B cell (primary cell): ENCODE results near the gene COX6A2. TPM values are rescaled to one million over a fixed set of nuclear protein-coding genes. Genes with fewer than 3 reads are reported as not detected.

Source experiments
- ATAC-seq: fragments of 200-7000 bp; cut with Tn5 transposase; one replicate; pipeline ENCODE4 v1.10.0; 2021; ENCODE audit warnings: low read depth, mild to moderate bottlenecking, moderate number of reproducible peaks, moderate library complexity
- CTCF ChIA-PET: fragments of 350-600 bp; sonication (Branson Sonifier 250); formaldehyde crosslinking; loops from one replicate; lab custom pipeline; 2021; ENCODE audit warnings: antibody characterized with exemption, inconsistent platforms; lab: Charles Lee
- POLR2A ChIA-PET: fragments of 350-600 bp; sonication (Branson Sonifier 250); formaldehyde crosslinking; loops from one replicate; lab custom pipeline; 2021; ENCODE audit warnings: antibody characterized with exemption; lab: Charles Lee
- DNase-seq: peaks from one replicate; pipeline ENCODE4 v3.0.0; 2013
- H2AFZ ChIP-seq: 2 replicates; pipeline ENCODE4 v1.6.1; 2012; ENCODE audit warnings: mild to moderate bottlenecking, low read depth, low read length; ENCODE audit not compliant: insufficient read depth, poor library complexity, severe bottlenecking
- H3K27ac ChIP-seq, 2 donors: 1 replicate in 1 of 2; 2 replicates in 1 of 2; pipeline ENCODE4 v1.5.1; 2012 to 2013; ENCODE audit warnings: low read length in 2 of 2, mild to moderate bottlenecking in 2 of 2, moderate library complexity in 1 of 2
- H3K27me3 ChIP-seq, 4 experiments: fragments of 200-600 bp in 1 of 4; sonication (generic) in 1 of 4; replicated peaks in 1 of 4; 1 replicate in 2 of 4; 2 replicates in 2 of 4; pipeline versions ENCODE4 v1.6.1 to v1.7.0; 2013 to 2016; ENCODE audit warnings: low read length in 3 of 4, mild to moderate bottlenecking in 2 of 4, mixed read lengths in 1 of 4, moderate library complexity in 1 of 4; ENCODE audit not compliant: insufficient read depth in 4 of 4, control insufficient read depth in 3 of 4; ENCODE audit errors: control extremely low read depth in 1 of 4
- H3K36me3 ChIP-seq, 2 experiments: replicated peaks in 1 of 2; 1 replicate in 1 of 2; 2 replicates in 1 of 2; pipeline versions ENCODE4 v1.6.1 to v1.7.1; 2013; ENCODE audit warnings: low read length in 1 of 2; ENCODE audit not compliant: insufficient read depth in 2 of 2, control insufficient read depth in 1 of 2; ENCODE audit errors: control extremely low read depth in 1 of 2, extremely low read depth in 1 of 2
- H3K4me1 ChIP-seq, 2 donors: fragments of 200-600 bp in 1 of 2; sonication (generic) in 1 of 2; 1 replicate in 1 of 2; 2 replicates in 1 of 2; pipeline versions ENCODE4 v1.5.1 to v1.6.1; 2013 to 2017; ENCODE audit warnings: low read length in 2 of 2; ENCODE audit not compliant: control insufficient read depth in 2 of 2, insufficient read depth in 2 of 2
- H3K4me2 ChIP-seq: replicated peaks from 2 replicates; pipeline ENCODE3; 2012; ENCODE audit warnings: mild to moderate bottlenecking, low read depth, low read length; ENCODE audit not compliant: poor library complexity, severe bottlenecking
- H3K4me3 ChIP-seq, 5 experiments: fragments of 200-600 bp in 1 of 5; sonication (generic) in 1 of 5; 1 replicate in 3 of 5; 2 replicates in 2 of 5; pipeline versions ENCODE4 v1.5.1 to v1.7.0; 2011 to 2016; ENCODE audit warnings: low read length in 4 of 5, mild to moderate bottlenecking in 4 of 5, low read depth in 2 of 5, control low read depth in 1 of 5, moderate library complexity in 1 of 5; ENCODE audit not compliant: insufficient read depth in 1 of 5; ENCODE audit errors: control extremely low read depth in 1 of 5, extremely low read depth in 1 of 5
- H3K79me2 ChIP-seq: fragments of 200-600 bp; sonication (generic); one replicate; pipeline ENCODE4 v1.6.0; 2016; ENCODE audit warnings: low read length; ENCODE audit not compliant: control insufficient read depth, insufficient read depth
- H3K9ac ChIP-seq: fragments of 200-600 bp; sonication (generic); 2 replicates; pipeline ENCODE4 v1.6.1; 2017; ENCODE audit warnings: mild to moderate bottlenecking, low read length, moderate library complexity
- H3K9me3 ChIP-seq, 3 donors: one replicate each; pipeline versions ENCODE4 v1.6.1 to v1.7.1; 2013; ENCODE audit warnings: low read length in 2 of 3; ENCODE audit not compliant: control insufficient read depth in 2 of 3, insufficient read depth in 1 of 3; ENCODE audit errors: control extremely low read depth in 1 of 3
- H4K20me1 ChIP-seq: 2 replicates; pipeline ENCODE4 v1.6.0; 2012; ENCODE audit warnings: mild to moderate bottlenecking, low read length; ENCODE audit not compliant: insufficient read depth, control insufficient read depth, poor library complexity, severe bottlenecking
- H3K27ac Mint-ChIP-seq: one replicate; pipeline ENCODE4 v1.8.0; 2021; ENCODE audit warnings: mixed read lengths
- H3K27me3 Mint-ChIP-seq: one replicate; pipeline ENCODE4 v1.8.0; 2021; ENCODE audit warnings: mixed read lengths
- H3K4me1 Mint-ChIP-seq: one replicate; pipeline ENCODE4 v1.8.0; 2021; ENCODE audit warnings: mixed read lengths
- H3K4me3 Mint-ChIP-seq: one replicate; pipeline ENCODE4 v1.8.0; 2021; ENCODE audit warnings: mixed read lengths
- H3K9me3 Mint-ChIP-seq: one replicate; pipeline ENCODE4 v1.8.0; 2022; ENCODE audit warnings: mixed read lengths; ENCODE audit not compliant: insufficient read depth
- CTCF ChIP-seq: fragments of 200-600 bp; IDR thresholded peaks from one replicate; pipeline ENCODE4 v1.8.0; 2022; ENCODE audit warnings: antibody characterized with exemption, mild to moderate bottlenecking
- EZH2 ChIP-seq: IDR thresholded peaks from 2 replicates; pipeline ENCODE4 v1.6.1; 2012; ENCODE audit warnings: borderline replicate concordance, low read depth, mild to moderate bottlenecking, moderate library complexity, low read length; ENCODE audit not compliant: insufficient read depth, poor library complexity, severe bottlenecking
- WGBS: methylation state at CpG from one replicate; pipeline ENCODE4 v1.1.5; 2013; ENCODE audit warnings: missing lambda C conversion rate; ENCODE audit not compliant: insufficient coverage; 5-methylcytosine and 5-hydroxymethylcytosine counted together
- intact Hi-C: fragments of 100-400 bp; cut with micrococcal nuclease; formaldehyde crosslinking; loops from one replicate; pipeline ENCODE4 v1.10.0; 2022
- polyA plus RNA-seq: library from polyadenylated mRNA; depleted of rRNA; stranded (reverse); fragments of >200 nt; gene quantifications from 2 replicates; pipeline ENCODE4 v1.2.3, GENCODE V29; 2012
- total RNA-seq, 2 donors: library from RNA; stranded (reverse); fragments of 120-200 nt in 1 of 2; gene quantifications; 1 replicate in 1 of 2; 2 replicates in 1 of 2; pipeline versions ENCODE4 v1.2.3 to v1.2.4, GENCODE V29; 2013 to 2022

COX6A2 gene
- total and polyA plus RNA-seq, 2 donors (not counting 1 experiment from before 2014, with no cell fraction given), result not detected

- peaks cover 0 to 3% (median 0%) of the 10 kb centered on the region in 4 experiments for H3K27me3 ChIP-seq
- no peaks in the 10 kb centered on the region for H3K9me3 Mint-ChIP-seq
- ATAC-seq, result no peak
- peaks cover 24% of the 10 kb centered on the region for H3K27me3 Mint-ChIP-seq
- no peak overlapping the region for H2AFZ ChIP-seq
- ChIA-PET POLR2A (no interaction called here), CTCF (no interaction called here)
- H3K9me3 ChIP-seq, result peaks cover 0 to 9% (median 0%) of the 10 kb centered on the region in 3 donors
- H3K4me3 Mint-ChIP-seq, result no peak overlapping the region
- 94% methylated on average over 4 of the region's 4 CpGs for WGBS
- no peak overlapping the region for H3K4me2 ChIP-seq
- peaks cover 17% of the 10 kb centered on the region for H3K4me1 Mint-ChIP-seq
- no peak overlapping the region for H3K4me3 ChIP-seq
- H4K20me1 ChIP-seq, result no peaks in the 10 kb centered on the region
- intact Hi-C loops, result no loop called here
- H3K27ac Mint-ChIP-seq, result no peak overlapping the region
- peaks cover 0 to 5% of the 10 kb centered on the region in 2 donors for H3K4me1 ChIP-seq
- H3K36me3 ChIP-seq, result no peaks in the 10 kb centered on the region
- no peak overlapping the region for H3K27ac ChIP-seq
- no peak overlapping the region for H3K9ac ChIP-seq
- no peak for TF ChIP-seq CTCF
- TF ChIP-seq EZH2, result no peak
- no peaks in the 10 kb centered on the region for H3K79me2 ChIP-seq
- DNase-seq, result no peak
Measured at GRCh38 chr16:31413943-31414342, 14.2 kb downstream of the COX6A2 start.

GRCh38 chr16:31413381-31413780, 14.8 kb downstream of the COX6A2 start:
- 79% methylated on average over 5 of the region's 5 CpGs for WGBS
- Mint-ChIP-seq H3K27ac (no peak overlapping the region), H3K4me3 (no peak overlapping the region), H3K27me3 (peaks cover 22% of the 10 kb centered on the region), H3K4me1 (peaks cover 17% of the 10 kb centered on the region), H3K9me3 (no peaks in the 10 kb centered on the region)
- H3K36me3 ChIP-seq, result no peaks in the 10 kb centered on the region
- ATAC-seq, result no peak
- intact Hi-C loops, result no loop called here
- CTCF ChIA-PET, result no interaction called here
- H3K9me3 ChIP-seq, result peaks cover 0 to 9% (median 0%) of the 10 kb centered on the region in 3 donors
- peaks cover 0 to 5% of the 10 kb centered on the region in 2 donors for H3K4me1 ChIP-seq
- no peaks in the 10 kb centered on the region for H4K20me1 ChIP-seq
- H3K27ac ChIP-seq, result no peak overlapping the region
- POLR2A ChIA-PET, result no interaction called here
- no peak for TF ChIP-seq EZH2
- TF ChIP-seq CTCF, result no peak
- no peak overlapping the region for H2AFZ ChIP-seq
- no peak overlapping the region for H3K9ac ChIP-seq
- H3K27me3 ChIP-seq, result peaks cover 0 to 3% (median 0%) of the 10 kb centered on the region in 4 experiments
- DNase-seq, result no peak
- no peaks in the 10 kb centered on the region for H3K79me2 ChIP-seq
- H3K4me2 ChIP-seq, result no peak overlapping the region
- H3K4me3 ChIP-seq, result no peak overlapping the region
